OCI-LY7 (cell line): ENCODE results near the gene EVI5L. TPM values are rescaled to one million over a fixed set of nuclear protein-coding genes. Genes with fewer than 3 reads are reported as not detected.

ENCODE experiments used
- BruUV-seq: library from RNA; stranded (reverse); fragments of 400-500 nt; replicated peaks from 2 replicates; lab custom pipeline; 2021; lab: Mats Ljungman, UMichigan
- CTCF ChIA-PET: fragments of 300-600 bp; sonication (Branson Sonifier 250); formaldehyde crosslinking; loops from one replicate; lab custom pipeline; 2022; ENCODE audit warnings: antibody characterized with exemption; ENCODE audit not compliant: unreplicated experiment; lab: Charles Lee
- POLR2A ChIA-PET: fragments of 300-600 bp; sonication (Branson Sonifier 250); formaldehyde crosslinking; loops from one replicate; lab custom pipeline; 2022; ENCODE audit warnings: antibody characterized with exemption; lab: Charles Lee
- DNase-seq: peaks from one replicate; pipeline ENCODE4 v3.0.0-alpha.2; 2015; ENCODE audit warnings: low spot score
- H2AFZ ChIP-seq: fragments of 200-600 bp; sonication (generic), shearing (Covaris generic); 2 replicates; pipeline ENCODE4 v1.6.1; 2014; ENCODE audit warnings: mild to moderate bottlenecking, antibody characterized with exemption, low read length, moderate library complexity
- H3K27ac ChIP-seq: fragments of 200-600 bp; sonication (generic); 2 replicates; pipeline ENCODE4 v1.5.1; 2014; ENCODE audit warnings: mixed run types, low read depth, mild to moderate bottlenecking, moderate library complexity, low read length, inconsistent platforms; ENCODE audit not compliant: poor library complexity, severe bottlenecking
- H3K36me3 ChIP-seq: fragments of 200-600 bp; sonication (generic); 2 replicates; pipeline ENCODE4 v1.6.1; 2014; ENCODE audit warnings: mild to moderate bottlenecking, antibody characterized with exemption, low read length, moderate library complexity, mixed read lengths; ENCODE audit not compliant: insufficient read depth
- H3K4me1 ChIP-seq: fragments of 200-600 bp; sonication (generic); 2 replicates; pipeline ENCODE4 v1.5.1; 2014; ENCODE audit warnings: mild to moderate bottlenecking, low read length; ENCODE audit not compliant: insufficient read depth, poor library complexity, severe bottlenecking
- H3K4me2 ChIP-seq: fragments of 200-600 bp; sonication (generic); 2 replicates; pipeline ENCODE4 v1.6.1; 2014; ENCODE audit warnings: mild to moderate bottlenecking, low read length
- H3K4me3 ChIP-seq: fragments of 200-600 bp; sonication (generic); 2 replicates; pipeline ENCODE4 v1.5.1; 2014; ENCODE audit warnings: mild to moderate bottlenecking, low read depth, low read length; ENCODE audit not compliant: poor library complexity, severe bottlenecking
- H3K79me2 ChIP-seq: fragments of 200-600 bp; sonication (generic); 2 replicates; pipeline ENCODE4 v1.6.1; 2016; ENCODE audit warnings: low read depth, mild to moderate bottlenecking, low read length, moderate library complexity, mixed read lengths; ENCODE audit not compliant: insufficient read depth
- H3K9me2 ChIP-seq: fragments of 200-600 bp; sonication (generic); 2 replicates; pipeline ENCODE4 v1.6.1; 2016; ENCODE audit warnings: mild to moderate bottlenecking, low read length, mixed read lengths; ENCODE audit not compliant: insufficient read depth
- H3K9me3 ChIP-seq: fragments of 200-600 bp; sonication (generic); 2 replicates; pipeline ENCODE4 v1.6.1; 2014; ENCODE audit warnings: mild to moderate bottlenecking, mixed run types, low read length, mixed read lengths
- H4K20me1 ChIP-seq: fragments of 200-600 bp; sonication (generic); 2 replicates; pipeline ENCODE4 v1.6.1; 2014; ENCODE audit warnings: mild to moderate bottlenecking, antibody characterized with exemption, low read length, moderate library complexity, mixed read lengths; ENCODE audit not compliant: insufficient read depth
- EZH2phosphoT487 ChIP-seq: fragments of 200-600 bp; sonication (generic); IDR thresholded peaks from 2 replicates; pipeline ENCODE4 v1.6.1; 2018; ENCODE audit warnings: low read depth, borderline replicate concordance, mild to moderate bottlenecking, mixed run types, antibody characterized with exemption, low read length, moderate library complexity, mixed read lengths
- intact Hi-C: fragments of 100-400 bp; cut with micrococcal nuclease; formaldehyde crosslinking; loops from one replicate; pipeline ENCODE4 v1.10.0; 2022; ENCODE audit not compliant: unreplicated experiment
- total RNA-seq, 2 experiments: library from RNA; depleted of rRNA in 1 of 2; stranded (reverse); fragments of >200 nt in 1 of 2; shearing (Covaris generic) in 1 of 2; gene quantifications; 2 replicates each; pipeline ENCODE4 v1.2.3, GENCODE V29; 2014 to 2022
- TF ChIP-seq, protein P1 (sequence below): fragments of 200-600 bp; sonication (generic); conservative IDR thresholded peaks from 2 replicates; pipeline ENCODE4 v1.5.1; 2014; ENCODE audit warnings: mild to moderate bottlenecking, antibody characterized with exemption, low read length, moderate library complexity, mixed read lengths

The EVI5L gene
- total RNA-seq, 2 experiments from 2014 or later = 2.7 to 5.5 TPM

DNA sequence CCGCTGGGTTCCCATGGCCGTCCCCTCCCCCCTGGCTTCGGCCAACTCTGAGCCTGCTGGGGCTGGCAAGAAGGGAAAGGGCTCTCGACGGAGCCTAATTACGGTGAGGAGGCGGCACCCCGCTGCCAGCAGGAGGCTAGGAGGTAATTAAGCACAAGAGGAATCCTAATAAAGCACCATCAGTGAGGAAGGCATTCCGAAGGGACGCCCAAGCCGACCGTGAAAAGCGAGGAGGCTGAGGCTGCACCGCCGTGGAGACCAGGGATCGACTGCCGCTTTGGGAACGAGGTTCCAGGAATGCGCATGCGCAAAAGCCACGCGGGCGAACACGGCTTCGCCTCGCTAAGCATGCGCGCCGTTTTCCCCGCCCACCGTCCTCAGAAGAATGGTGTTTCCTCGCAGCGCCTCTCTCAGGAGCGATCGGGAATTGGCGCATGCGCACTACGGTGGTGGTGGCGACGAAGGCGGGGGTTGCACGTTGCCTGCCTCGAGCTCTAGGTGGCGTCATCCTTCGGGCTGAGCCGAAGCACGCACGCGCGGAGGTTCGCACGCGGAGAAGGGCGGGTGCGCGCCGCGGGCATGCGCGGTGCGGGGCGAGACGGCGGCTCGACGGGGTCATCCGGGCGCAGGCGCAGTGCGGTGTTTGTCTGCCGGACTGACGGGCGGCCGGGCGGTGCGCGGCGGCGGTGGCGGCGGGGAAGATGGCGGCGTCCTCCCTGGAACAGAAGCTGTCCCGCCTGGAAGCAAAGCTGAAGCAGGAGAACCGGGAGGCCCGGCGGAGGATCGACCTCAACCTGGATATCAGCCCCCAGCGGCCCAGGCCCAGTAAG, 73.4 kb downstream of the EVI5L start, which contains the start of gene MAP2K7:
Gene MAP2K7 (plus strand): TSS at position 634 of the 830 bp plus-strand sequence. CDS start 68 bp downstream, at position 702.
- intact Hi-C loops = no loop called here
- 0 out of 2 replicates have a peak, but pooled peaks cover 9% of the 10 kb centered on the region for H4K20me1 ChIP-seq
- peak within 1 kb of the TSS; percentile 96 for H3K4me3 ChIP-seq
- H3K36me3 ChIP-seq = peaks cover 13% of the 10 kb centered on the region; the same call in 1 of the 2 replicates
- peaks cover 19% of the 10 kb centered on the region for H3K4me1 ChIP-seq
- BruUV-seq = no TSS peak
- H3K9me3 ChIP-seq = no peaks in the 10 kb centered on the region
- no peaks in the 10 kb centered on the region for H3K9me2 ChIP-seq
- DNase-seq = peak; percentile 99
- ChIA-PET CTCF (interaction anchor here (0.5 to 1.2 kb wide), 3 partner anchors 17 to 325 kb away, joined by 3 read pairs; no protein-coding TSS in a partner anchor), POLR2A (interaction anchor here (0.7 to 0.8 kb wide), 2 partner anchors 11 to 298 kb away, joined by 3 read pairs; no protein-coding TSS in a partner anchor)
- peak within 1 kb of the TSS; percentile 18 for H3K27ac ChIP-seq
- H3K79me2 ChIP-seq = peaks cover 22% of the 10 kb centered on the region
- TF ChIP-seq, protein P1, sequence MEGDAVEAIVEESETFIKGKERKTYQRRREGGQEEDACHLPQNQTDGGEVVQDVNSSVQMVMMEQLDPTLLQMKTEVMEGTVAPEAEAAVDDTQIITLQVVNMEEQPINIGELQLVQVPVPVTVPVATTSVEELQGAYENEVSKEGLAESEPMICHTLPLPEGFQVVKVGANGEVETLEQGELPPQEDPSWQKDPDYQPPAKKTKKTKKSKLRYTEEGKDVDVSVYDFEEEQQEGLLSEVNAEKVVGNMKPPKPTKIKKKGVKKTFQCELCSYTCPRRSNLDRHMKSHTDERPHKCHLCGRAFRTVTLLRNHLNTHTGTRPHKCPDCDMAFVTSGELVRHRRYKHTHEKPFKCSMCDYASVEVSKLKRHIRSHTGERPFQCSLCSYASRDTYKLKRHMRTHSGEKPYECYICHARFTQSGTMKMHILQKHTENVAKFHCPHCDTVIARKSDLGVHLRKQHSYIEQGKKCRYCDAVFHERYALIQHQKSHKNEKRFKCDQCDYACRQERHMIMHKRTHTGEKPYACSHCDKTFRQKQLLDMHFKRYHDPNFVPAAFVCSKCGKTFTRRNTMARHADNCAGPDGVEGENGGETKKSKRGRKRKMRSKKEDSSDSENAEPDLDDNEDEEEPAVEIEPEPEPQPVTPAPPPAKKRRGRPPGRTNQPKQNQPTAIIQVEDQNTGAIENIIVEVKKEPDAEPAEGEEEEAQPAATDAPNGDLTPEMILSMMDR = peak; percentile 81
- TF ChIP-seq EZH2phosphoT487 = no peak
- H2AFZ ChIP-seq = peak within 1 kb of the TSS; percentile 75; the same call in 1 of the 2 replicates
- H3K4me2 ChIP-seq = peak within 1 kb of the TSS; percentile 100

DNA sequence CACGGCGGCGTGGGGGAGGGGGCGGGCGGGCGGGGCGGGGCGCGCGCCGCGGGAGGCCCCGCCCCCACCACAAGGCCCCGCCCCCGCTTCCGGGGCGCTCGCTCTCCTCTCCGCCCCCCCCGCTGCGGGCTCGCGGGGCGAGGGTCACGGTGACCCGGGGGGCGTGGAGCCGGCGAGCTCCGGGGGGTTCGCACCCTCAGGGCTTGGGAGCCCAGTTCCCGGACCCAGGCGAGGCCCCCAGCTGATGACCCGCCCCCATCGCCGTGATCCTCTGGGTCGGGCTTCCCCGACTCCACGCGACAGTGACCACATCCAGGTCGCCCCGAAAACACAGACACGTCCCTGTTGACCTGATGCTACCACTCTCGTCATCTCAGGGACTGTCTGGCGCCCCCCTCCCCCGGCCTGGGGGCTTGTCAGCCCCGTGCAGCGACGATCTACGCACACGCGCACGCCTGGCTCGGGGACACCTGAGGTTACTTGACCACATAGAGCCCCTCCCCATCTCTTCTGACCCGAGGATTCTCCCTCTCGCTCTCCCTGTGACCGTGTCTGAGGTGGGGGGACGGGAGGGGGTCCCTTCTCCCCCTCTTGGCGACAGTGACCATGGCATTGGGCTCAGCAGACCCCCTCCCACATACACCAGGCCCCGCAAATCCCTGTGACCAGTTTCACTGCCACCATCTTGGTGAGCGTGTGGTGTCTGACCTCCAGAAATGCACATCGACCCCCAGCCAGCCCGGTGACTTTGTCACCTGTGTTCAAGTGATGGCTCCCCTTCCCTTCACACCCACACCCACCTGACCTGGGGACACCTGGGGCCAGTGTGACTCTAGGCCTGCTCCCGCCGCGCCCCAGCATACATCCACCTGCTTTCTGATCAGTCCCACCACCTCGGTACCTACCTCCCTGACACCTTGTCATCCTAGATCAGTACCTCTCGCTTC, 74.3 kb downstream of the EVI5L start:
- POLR2A ChIA-PET = no interaction called here
- DNase-seq = peak; percentile 64

More for the DNA sequence above, 74.3 kb downstream of the EVI5L start:
- TSS peak; percentile 70 for BruUV-seq
- no peak for TF ChIP-seq EZH2phosphoT487
- Histone ChIP-seq H3K9me2 (no peaks in the 10 kb centered on the region), H3K27ac (peak overlapping the region; percentile 18), H3K4me3 (peak overlapping the region; percentile 96), H3K4me2 (peak overlapping the region; percentile 97), H3K36me3 (peaks cover 13% of the 10 kb centered on the region; the same call in 1 of the 2 replicates), H2AFZ (no peak overlapping the region), H3K4me1 (peaks cover 19% of the 10 kb centered on the region), H3K79me2 (peaks cover 22% of the 10 kb centered on the region), H3K9me3 (no peaks in the 10 kb centered on the region), H4K20me1 (0 out of 2 replicates have a peak, but pooled peaks cover 9% of the 10 kb centered on the region)
- intact Hi-C loops = no loop called here
- CTCF ChIA-PET = interaction anchor here (0.5 to 1.2 kb wide), 3 partner anchors 16 to 325 kb away, joined by 3 read pairs; no protein-coding TSS in a partner anchor
